ENCODE results near the gene RPS6KA2.

The RPS6KA2 gene

GRCh38 chr6:166567107-166567506 is 59.9 kb downstream of the RPS6KA2 start:
- no peak for DNase-seq

DNA sequence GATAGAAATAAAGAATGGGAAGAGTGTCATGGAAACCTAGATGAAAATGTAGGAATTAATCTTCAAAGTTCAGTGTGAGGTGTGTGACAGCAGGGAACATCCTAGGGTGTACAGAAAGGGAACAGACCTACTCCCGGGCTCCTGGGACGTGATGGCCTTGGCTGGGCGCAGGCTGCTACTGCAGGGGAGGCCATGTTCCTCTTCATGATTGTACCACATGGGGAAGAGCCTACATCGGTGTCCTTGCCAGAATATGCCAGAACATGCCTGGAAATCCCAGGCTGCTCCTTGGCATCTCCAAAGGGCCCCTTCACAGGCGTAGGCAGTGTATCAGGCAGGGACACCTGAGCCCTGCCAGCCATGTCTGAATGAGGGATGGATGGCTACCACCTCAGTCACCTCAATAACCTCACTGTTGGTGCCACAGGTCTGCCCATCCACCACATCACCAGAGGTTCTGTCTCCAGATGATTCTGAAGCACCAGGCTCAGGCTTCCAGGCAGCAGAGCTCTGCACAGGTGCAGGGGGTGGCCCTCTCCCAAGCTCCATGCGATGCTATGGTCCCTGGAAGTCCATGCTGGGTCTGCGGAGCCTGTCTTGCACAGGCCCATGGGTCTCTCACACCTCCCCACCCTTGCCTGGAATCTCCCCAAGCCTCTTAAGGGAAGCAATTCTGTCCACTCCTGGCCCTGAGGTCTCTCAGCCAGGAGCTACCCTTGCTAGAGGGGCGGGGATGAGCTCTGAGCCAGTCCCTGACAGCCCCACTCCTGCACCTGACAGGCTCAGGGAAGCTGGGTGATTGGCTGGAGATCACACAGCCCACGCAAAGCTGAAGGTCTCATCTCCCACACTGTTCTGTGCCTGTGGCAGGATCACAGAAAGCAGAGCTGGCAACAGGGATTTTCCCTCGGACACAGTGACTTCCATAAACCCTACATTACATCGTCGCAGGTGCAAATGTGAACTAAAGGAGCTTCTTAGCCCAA is 60.7 kb downstream of the RPS6KA2 start:
- DNase-seq: no peak

- DNase-seq: no peak
These were observed 61.7 kb downstream of the RPS6KA2 start for GRCh38 chr6:166565084-166565967.

DNA sequence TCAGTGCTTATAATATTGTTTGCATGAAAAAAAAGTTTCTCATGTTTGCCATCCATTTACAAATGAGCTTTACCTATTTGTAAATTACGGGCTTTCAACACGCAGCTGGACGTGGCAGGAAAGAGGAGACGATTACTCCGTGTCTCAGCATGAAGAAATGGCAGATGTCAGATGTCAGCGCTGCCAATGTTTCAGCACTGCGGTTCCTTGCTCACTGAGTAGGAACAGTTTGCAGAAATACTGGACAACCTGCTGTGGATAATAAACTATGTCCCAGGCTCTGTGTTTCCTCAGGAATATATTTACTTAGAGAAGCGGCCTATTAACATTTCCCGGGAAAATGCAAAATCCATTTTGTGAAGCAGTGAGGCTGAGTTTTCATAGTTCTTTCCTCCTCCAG is 63.2 kb downstream of the RPS6KA2 start:
- no peak for DNase-seq

- no peak for DNase-seq
These were observed 63.9 kb downstream of the RPS6KA2 start for GRCh38 chr6:166563200-166563599.

DNA sequence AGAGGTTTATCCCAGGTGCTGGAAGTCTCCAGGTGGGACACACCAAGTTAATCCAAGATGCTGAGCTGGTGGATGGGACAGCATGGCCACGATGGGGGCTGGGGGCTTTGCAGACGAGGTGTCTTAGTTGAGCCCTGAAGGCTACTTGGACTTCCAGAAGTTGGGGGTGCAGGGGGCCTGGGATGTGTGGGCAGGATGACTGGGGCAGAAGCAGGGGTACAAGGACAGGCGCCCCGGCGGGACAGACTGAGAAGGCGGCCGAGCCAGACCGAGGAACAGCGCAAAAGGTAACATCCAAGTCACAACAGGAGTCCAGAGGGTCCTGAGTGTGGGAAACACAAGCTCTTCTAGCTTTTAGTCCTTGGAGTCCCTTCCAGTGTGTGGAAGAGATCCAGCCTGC is 64.3 kb downstream of the RPS6KA2 start:
- DNase-seq: no peak

GRCh38 chr6:166561771-166562359 is 65.2 kb downstream of the RPS6KA2 start:
- DNase-seq: no peak

DNA sequence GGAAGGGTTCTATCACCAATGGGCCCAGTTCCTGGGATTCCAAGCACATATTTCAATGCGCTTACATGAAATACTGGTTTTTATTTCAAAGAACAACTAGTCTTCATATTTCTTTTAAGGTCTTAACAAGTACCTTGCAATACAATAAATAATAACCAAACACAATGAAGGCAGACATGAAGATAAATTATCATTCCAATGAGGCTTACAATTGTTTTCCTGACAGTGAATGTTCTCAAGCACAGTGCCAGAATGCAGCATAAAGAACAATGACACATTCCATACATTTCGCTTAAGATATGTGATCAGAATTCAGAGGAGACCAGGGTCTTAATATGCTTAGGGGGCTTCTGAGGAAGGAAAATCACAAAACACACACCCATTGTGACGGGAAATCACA is 66.8 kb downstream of the RPS6KA2 start:
- DNase-seq: no peak

DNA sequence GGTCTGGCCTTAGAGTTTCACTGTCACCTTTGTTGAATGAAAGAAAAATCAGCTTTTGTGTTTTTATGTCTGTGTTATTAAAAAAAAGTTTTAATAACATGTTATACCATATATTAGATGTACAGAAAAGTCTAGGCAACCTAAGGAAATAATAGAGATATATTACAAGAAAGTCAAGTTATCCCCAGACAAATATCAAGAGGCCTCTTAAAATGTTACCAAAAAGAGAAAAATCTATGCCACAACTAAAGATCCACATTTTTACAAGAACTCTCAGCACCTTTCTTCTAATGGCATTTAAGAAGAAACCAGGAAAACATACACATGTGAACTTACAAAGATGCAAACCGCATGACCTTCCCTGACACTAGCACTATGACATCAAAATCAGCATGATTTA is 67.4 kb downstream of the RPS6KA2 start:
- DNase-seq: no peak

DNA sequence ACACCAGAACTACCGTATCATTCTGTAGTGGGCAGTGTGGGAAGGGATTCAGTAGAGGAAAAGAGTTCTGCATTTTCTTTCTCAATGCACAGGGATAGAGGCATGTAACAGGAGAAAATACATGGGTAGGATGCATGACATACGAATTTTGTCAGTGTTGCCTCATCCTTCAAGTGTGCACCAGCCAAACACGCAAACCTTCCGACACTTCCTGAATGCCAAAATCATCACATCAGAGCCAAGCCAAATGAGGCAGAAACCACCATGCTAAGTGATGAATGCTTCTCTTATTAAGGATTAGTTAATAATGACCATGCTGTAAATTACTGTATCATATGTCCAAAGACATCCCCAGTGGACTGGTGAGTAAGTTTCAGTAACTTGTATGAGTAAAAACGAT is 67.8 kb downstream of the RPS6KA2 start:
- DNase-seq: no peak

DNA sequence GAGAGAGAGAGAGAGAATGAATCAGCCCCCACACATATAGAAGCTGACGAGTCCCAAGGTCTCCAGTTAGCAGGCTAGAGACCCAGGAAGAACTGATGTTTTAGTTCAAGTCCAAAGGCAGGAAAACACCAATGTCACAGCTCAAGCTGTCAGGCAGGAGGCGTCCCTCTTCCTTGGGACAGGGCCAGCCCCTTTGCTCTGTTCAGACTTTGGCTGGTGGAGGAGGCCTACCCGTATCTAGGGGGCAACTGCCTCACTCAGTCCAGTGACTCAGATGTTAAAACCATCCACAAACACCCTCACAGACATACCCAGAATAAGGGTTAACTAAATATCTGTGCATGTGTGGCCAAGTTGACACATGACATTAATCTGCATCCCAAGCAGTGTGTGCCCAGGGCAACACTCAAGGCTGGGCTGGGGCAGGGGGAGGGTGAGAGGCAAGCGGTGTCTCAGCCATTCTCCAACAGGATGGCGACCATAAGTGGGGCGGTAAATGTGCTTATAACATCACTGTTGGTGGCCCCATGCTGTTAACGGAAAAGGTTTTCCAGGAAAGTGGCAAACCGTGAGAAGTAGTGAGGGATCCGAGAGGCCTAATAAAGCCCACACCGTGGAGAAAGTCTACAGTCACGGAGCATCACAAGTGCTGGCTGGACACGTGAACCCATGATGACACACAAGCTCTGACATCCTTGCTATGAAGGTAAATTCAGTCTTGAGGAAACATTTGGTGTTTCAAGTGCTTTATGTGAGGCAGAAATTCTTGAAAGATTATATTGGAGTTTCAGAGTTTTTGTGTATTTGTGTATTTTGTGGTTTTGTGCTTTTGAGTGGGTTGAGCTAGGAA is 68.7 kb downstream of the RPS6KA2 start:
- DNase-seq: no peak

DNA sequence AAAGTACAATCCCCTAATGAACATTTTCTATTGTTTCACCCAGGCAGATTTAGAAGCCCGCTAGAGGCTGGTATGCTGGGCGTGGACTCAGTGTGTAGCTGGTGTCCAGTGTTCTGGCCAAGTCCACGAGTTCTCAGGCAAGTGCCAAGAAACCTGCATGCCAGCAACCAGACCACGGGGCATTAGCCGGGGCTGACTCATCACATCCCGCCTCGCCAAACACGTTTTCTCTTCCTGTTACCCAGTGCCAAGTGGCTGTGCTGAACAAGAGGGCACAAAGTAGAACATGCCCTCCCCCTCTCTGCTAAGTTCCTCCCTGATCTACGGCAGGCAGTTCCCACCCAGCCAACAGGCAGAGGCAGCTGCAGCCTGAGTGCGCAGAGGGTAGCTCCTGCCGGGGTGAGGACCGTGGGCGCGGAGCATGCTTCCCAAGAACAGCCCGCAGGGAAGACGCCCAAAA is 70.2 kb downstream of the RPS6KA2 start:
- DNase-seq: no peak

- DNase-seq: no peak
These were observed 70.7 kb downstream of the RPS6KA2 start for GRCh38 chr6:166556336-166556735.

- no peak for DNase-seq
These were observed 72.0 kb downstream of the RPS6KA2 start for GRCh38 chr6:166555086-166555485.

DNA sequence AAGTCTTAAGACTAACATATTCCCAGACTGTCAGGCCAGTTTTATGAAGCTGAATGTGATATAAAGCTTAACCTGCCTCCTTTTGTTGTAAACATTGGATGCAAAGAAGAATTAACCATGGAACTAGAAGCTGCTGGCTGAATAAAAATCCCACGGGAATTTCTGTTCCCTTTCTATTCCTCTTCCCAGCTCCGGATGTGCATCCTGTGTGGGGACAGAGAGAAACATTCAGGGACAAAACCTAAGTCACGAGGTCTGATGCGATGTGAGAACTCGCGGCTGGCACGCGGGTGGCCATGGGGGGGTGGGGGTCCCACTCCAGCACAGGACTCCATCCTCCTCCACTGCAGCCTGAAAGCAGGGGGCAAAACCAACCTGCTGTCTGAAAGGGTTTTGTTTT is 72.7 kb downstream of the RPS6KA2 start:
- no peak for DNase-seq

DNA sequence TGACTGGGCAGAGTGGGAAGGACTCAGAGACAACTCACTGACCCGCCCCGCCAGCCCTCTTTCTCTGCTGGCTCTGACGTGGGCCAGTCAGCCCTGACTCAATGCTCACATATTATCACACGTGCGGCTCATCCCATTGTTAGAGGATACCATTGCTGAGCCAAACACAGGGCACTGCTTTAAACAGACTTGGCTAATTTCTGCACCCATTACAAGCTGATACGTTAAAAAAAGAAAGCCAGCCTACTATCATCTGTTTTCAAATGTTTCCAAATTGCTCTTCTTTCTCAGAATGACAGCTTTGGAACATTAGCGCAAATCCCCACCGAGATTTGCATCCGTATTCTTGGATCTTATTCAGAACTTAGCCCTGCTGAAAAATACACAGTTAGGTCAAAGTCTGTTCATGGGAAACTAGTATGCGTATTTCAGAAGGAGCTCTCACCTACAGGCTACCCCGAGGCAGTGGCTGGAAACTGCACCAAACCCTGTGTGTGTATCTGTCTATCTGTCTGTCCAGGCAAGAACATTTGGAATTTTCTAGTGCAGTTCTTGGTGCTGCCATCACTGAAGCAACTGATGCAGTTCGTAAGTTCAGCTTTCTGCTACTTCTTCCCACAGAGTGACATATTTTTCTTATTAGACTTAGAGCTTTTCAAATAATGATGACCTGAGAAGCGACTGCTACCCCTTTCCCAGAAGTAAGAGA is 73.3 kb downstream of the RPS6KA2 start:
- no peak for DNase-seq

DNA sequence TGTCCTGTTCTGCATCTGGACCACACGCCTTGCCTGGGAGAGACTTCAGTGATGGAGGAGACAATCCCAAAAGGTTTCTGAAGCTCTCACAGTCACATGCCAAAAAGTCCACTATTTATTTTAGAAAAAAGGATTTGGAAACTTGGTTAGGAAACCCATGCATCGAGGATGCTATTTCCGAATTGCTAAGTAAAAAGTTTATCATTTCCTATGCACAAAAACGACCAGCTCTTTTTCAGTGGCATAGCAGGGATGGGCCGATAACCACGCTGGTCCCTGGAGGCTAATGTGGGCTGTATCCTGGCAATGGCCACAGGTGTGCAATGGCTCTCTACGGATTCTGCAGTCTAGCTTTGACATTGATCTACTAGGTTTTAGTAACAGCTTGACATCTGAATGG is 74.5 kb downstream of the RPS6KA2 start:
- DNase-seq: no peak

- no peak for DNase-seq
These were observed 75.1 kb downstream of the RPS6KA2 start for GRCh38 chr6:166551754-166552495.

DNA sequence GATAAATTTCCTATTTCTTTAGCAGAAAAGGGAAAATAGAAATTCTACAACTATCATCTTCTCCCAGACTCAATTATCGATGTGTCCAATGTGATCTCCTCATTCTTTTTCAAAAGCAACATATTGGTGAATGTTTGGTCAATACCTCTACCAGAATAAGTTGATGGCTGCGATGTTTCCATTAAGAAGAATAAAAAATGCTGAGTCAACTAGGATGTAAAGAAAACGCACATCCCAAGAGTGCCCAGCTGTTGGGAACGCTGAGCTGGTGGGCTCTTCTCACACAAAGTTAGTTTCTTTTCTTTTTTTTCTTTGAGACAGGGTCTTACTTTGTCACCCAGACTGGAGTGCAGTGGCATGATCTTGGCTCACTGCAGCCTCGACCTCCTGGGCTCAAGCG is 80.4 kb downstream of the RPS6KA2 start:
- no peak for DNase-seq

DNA sequence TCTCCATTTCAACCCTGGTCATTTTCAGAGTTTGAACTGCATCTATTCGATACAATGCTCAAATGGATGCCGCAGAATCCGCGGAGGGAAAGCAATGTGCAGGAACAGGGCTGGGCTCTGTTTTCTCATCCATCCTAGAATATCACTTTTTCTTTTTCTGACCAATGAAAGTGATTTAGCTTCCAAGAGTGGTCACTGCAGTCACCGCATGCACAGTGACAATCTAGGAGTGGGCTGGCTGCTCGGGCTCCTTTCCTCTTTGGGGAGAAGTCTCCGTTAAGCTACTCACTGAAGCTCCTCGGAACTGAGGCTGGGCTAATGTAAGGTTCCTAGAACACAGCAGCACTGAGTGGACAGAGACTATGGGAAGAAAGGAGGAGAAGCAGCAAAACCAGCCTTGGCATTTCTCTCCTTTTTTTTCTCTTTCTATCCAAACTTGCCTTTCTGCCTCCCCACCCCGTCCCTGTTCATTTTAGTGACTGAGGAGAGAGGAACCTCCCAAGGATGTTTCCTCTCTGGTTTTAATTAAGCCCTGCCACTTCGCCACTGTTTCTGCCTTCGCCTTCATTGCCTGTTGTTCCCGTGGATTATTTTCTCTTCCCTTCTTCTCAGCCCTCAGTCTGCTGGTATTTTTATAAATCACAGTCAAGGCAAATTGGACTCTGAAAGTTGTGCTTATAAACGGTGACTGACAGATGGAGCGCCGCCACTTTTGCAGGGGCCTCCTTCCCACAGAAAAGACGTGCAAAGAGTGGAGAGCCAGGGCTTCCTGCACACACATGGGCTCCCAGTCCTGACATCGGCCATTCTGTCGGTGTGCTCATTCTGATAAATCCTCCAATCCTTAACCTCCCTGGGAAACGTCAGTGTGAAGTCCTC is 81.7 kb downstream of the RPS6KA2 start:
- no peak for DNase-seq

Data from NK-92 treated with Interleukin-12 subunit alpha and Interleukin-12 subunit beta, amount 100 ng/mL, for 24 hours (cell line).